H1 (cell line): ENCODE results near the gene POLDIP3. TPM values are rescaled to one million over a fixed set of nuclear protein-coding genes. Genes with fewer than 3 reads are reported as not detected.

ENCODE experiments used
- BCL11A ChIP-seq, 2 experiments: IDR thresholded peaks; one replicate each; pipeline ENCODE4 v1.6.1; 2011; ENCODE audit warnings: low read depth in 2 of 2, low read length in 2 of 2, mild to moderate bottlenecking in 2 of 2
- CHD2 ChIP-seq: IDR thresholded peaks from 2 replicates; pipeline ENCODE4 v1.6.1; 2012; ENCODE audit warnings: low read length, improper control_type of control experiment
- CREB1 ChIP-seq: IDR thresholded peaks from 2 replicates; pipeline ENCODE4 v1.6.1; 2012; ENCODE audit warnings: inconsistent platforms
- SIN3A ChIP-seq, 2 experiments: IDR thresholded peaks in 1 of 2; conservative IDR thresholded peaks in 1 of 2; 2 replicates each; pipeline ENCODE4 v1.6.1; 2011 to 2012; ENCODE audit warnings: low read length in 2 of 2, improper control_type of control experiment in 1 of 2, low read depth in 1 of 2, mild to moderate bottlenecking in 1 of 2
- USF2 ChIP-seq: IDR thresholded peaks from 2 replicates; pipeline ENCODE4 v1.6.1; 2011; ENCODE audit warnings: low read length, improper control_type of control experiment
- polyA plus RNA-seq, 7 experiments: library from polyadenylated mRNA; depleted of rRNA in 3 of 7; stranded (reverse) in 5 of 7; unstranded in 2 of 7; fragments of >200 nt in 5 of 7; fragments of 200-250 nt in 2 of 7; gene quantifications; 1 replicate in 5 of 7; 2 replicates in 1 of 7; 4 replicates in 1 of 7; pipeline versions ENCODE4 v1.2.1 to v1.2.3, GENCODE V29; 2011 to 2013; ENCODE audit warnings: missing spikeins in 2 of 7, mixed read lengths in 2 of 7
- total RNA-seq: library from RNA; stranded (reverse); fragmentation: NEBNext Ultra II Directional; extraction: Animal tissue kit (Norgen Biotek cat#: 25700); gene quantifications from 2 replicates; pipeline ENCODE4 v1.2.1, GENCODE V29; 2021

The POLDIP3 gene
- total and polyA plus RNA-seq, 2 of the 8 experiments (the other 6 are each of a cell fraction or from before 2014, with no cell fraction given) = 43.5 to 84.6 TPM

DNA sequence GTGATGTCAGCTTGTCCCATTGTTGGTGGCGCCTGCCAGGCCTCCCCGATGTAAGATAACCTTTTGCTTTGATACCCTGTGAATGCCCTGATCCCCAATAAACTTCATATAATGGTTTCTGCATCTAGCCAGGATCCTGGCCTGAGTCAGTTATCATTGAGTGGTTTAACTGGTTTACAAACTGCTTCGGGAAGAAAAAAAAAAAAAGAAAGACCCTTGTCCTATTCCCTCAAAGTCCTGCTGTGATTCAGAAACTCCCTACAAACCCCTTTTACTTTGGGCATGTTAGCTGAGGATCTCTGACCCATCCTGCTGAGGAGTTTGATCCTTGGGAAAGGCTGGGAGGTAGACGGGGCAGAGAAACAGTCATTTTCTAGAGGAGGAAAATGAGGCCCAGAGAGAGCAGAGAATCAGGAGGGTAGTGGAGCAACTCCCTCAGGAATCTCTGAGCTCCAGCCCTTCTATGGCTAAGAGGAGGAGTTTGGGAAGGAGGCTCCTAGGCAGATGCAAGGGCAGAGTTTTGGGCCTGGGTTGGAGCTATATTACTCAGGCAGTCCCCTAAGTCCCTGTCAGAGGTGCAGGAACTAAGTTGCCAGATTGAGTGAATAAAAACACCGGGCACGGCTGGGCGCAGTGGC is 39.9 kb upstream of the POLDIP3 start (continued):
- TF ChIP-seq BCL11A (IDR thresholded peaks at IDR 0.05; ENCODE audit: low read depth in 2 of 2, low read length in 2 of 2) (no peak), CREB1 (no peak), USF2 (no peak), CHD2 (no peak), SIN3A (conservative IDR thresholded peaks at IDR 0.05 in 1 of 2, IDR thresholded peaks at IDR 0.05 in 1 of 2; ENCODE audit: low read depth in 1 of 2, low read length in 2 of 2) (no peak)
